IMR-90 (cell line): Measurements from ENCODE around the gene AP3B1. TPM values are rescaled to one million over a fixed set of nuclear protein-coding genes. Genes with fewer than 3 reads are reported as not detected.

Source experiments
- ATAC-seq: fragments of 200-7000 bp; cut with Tn5 transposase; 2 replicates; pipeline ENCODE4 v1.9.1; 2020; ENCODE audit warnings: low read depth, mild to moderate bottlenecking, moderate library complexity
- BruUV-seq: library from RNA; stranded (reverse); fragments of 400-500 nt; replicated peaks from 2 replicates; lab custom pipeline; 2021; lab: Mats Ljungman, UMichigan
- CTCF ChIA-PET: fragments of 300-600 bp; formaldehyde crosslinking; extraction: SDS; loops from one replicate; lab custom pipeline; 2021; ENCODE audit warnings: antibody characterized with exemption; lab: Yijun Ruan, JAX
- POLR2A ChIA-PET: fragments of 300-600 bp; sonication (Branson Sonifier 250); formaldehyde crosslinking; loops from one replicate; lab custom pipeline; 2022; ENCODE audit warnings: antibody characterized with exemption; ENCODE audit not compliant: unreplicated experiment; lab: Charles Lee
- DNase-seq: peaks from one replicate; pipeline ENCODE4 v3.0.0; 2013
- H2AFZ ChIP-seq: replicated peaks from 2 replicates; pipeline ENCODE3; 2013; ENCODE audit warnings: low read length, mild to moderate bottlenecking; ENCODE audit not compliant: poor library complexity
- H2AK5ac ChIP-seq: 2 replicates; pipeline ENCODE4 v1.6.1; 2013; ENCODE audit warnings: low read depth, low read length, inconsistent platforms
- H2AK9ac ChIP-seq: replicated peaks from 2 replicates; pipeline ENCODE3; 2013; ENCODE audit warnings: mild to moderate bottlenecking, low read depth, low read length, moderate library complexity; ENCODE audit not compliant: poor library complexity
- H2BK120ac ChIP-seq: 2 replicates; pipeline ENCODE4 v1.6.1; 2013; ENCODE audit warnings: low read depth, low read length, inconsistent platforms
- H2BK15ac ChIP-seq: 3 replicates; pipeline ENCODE4 v1.6.1; 2013; ENCODE audit warnings: low read depth, low read length, inconsistent platforms
- H2BK20ac ChIP-seq: 2 replicates; pipeline ENCODE4 v1.6.1; 2013; ENCODE audit warnings: low read depth, mild to moderate bottlenecking, inconsistent platforms, low read length, moderate library complexity
- H2BK5ac ChIP-seq: 2 replicates; pipeline ENCODE4 v1.6.1; 2013; ENCODE audit warnings: mild to moderate bottlenecking, low read depth, low read length, inconsistent platforms; ENCODE audit not compliant: poor library complexity, severe bottlenecking
- H3K14ac ChIP-seq: replicated peaks from 2 replicates; pipeline ENCODE4 v1.6.1; 2013; ENCODE audit warnings: low read depth, low read length, inconsistent platforms
- H3K18ac ChIP-seq: 2 replicates; pipeline ENCODE4 v1.6.1; 2013; ENCODE audit warnings: low read depth, low read length, control low read depth
- H3K23ac ChIP-seq: 2 replicates; pipeline ENCODE4 v1.6.1; 2013; ENCODE audit warnings: low read depth, low read length, inconsistent platforms
- H3K27ac ChIP-seq: 2 replicates; pipeline ENCODE4 v1.5.1; 2013; ENCODE audit warnings: mild to moderate bottlenecking, control low read depth, low read length; ENCODE audit not compliant: insufficient read depth
- H3K27me3 ChIP-seq: 2 replicates; pipeline ENCODE4 v1.6.1; 2013; ENCODE audit warnings: low read length; ENCODE audit not compliant: control insufficient read depth, insufficient read depth
- H3K36me3 ChIP-seq: 2 replicates; pipeline ENCODE4 v1.6.1; 2013; ENCODE audit warnings: low read length, mixed read lengths; ENCODE audit not compliant: control insufficient read depth, insufficient read depth
- H3K4ac ChIP-seq: 2 replicates; pipeline ENCODE4 v1.6.1; 2013; ENCODE audit warnings: low read depth, low read length, inconsistent platforms
- H3K4me1 ChIP-seq: 2 replicates; pipeline ENCODE4 v1.6.1; 2013; ENCODE audit warnings: low read length, mixed read lengths; ENCODE audit not compliant: control insufficient read depth, insufficient read depth
- H3K4me2 ChIP-seq: 2 replicates; pipeline ENCODE4 v1.6.1; 2013; ENCODE audit warnings: low read depth, mild to moderate bottlenecking, control low read depth, low read length, moderate library complexity
- H3K4me3 ChIP-seq: 2 replicates; pipeline ENCODE4 v1.5.1; 2013; ENCODE audit warnings: low read depth, mild to moderate bottlenecking, control low read depth, low read length, moderate library complexity; ENCODE audit not compliant: insufficient read depth
- H3K56ac ChIP-seq: 2 replicates; pipeline ENCODE4 v1.6.1; 2013; ENCODE audit warnings: low read length, inconsistent platforms; ENCODE audit not compliant: insufficient read depth; ENCODE audit errors: extremely low read depth
- H3K79me1 ChIP-seq, 2 experiments: 2 replicates each; pipeline ENCODE4 v1.6.1; 2013; ENCODE audit warnings: low read length in 2 of 2, inconsistent platforms in 1 of 2, low read depth in 1 of 2
- H3K9ac ChIP-seq: 2 replicates; pipeline ENCODE4 v1.6.1; 2013; ENCODE audit warnings: low read depth, low read length, control low read depth
- H3K9me1 ChIP-seq: 2 replicates; pipeline ENCODE4 v1.6.1; 2013; ENCODE audit warnings: low read length, inconsistent platforms; ENCODE audit not compliant: insufficient read depth
- H3K9me3 ChIP-seq: 2 replicates; pipeline ENCODE4 v1.6.1; 2013; ENCODE audit warnings: low read length; ENCODE audit not compliant: control insufficient read depth, insufficient read depth
- H4K20me1 ChIP-seq: 2 replicates; pipeline ENCODE4 v1.6.1; 2013; ENCODE audit warnings: low read length, inconsistent platforms; ENCODE audit not compliant: insufficient read depth
- H4K5ac ChIP-seq: 2 replicates; pipeline ENCODE4 v1.6.1; 2013; ENCODE audit warnings: mild to moderate bottlenecking, low read depth, low read length, control low read depth
- H4K8ac ChIP-seq, 2 experiments: 2 replicates each; pipeline ENCODE4 v1.6.1; 2013; ENCODE audit warnings: low read depth in 2 of 2, low read length in 2 of 2, control low read depth in 1 of 2, inconsistent platforms in 1 of 2
- H4K91ac ChIP-seq: 2 replicates; pipeline ENCODE4 v1.6.1; 2013; ENCODE audit warnings: low read depth, low read length, inconsistent platforms; ENCODE audit not compliant: insufficient read depth
- BHLHE40 ChIP-seq: fragments of 150-350 bp; IDR thresholded peaks from 2 replicates; pipeline ENCODE4 v1.6.1; 2016; ENCODE audit warnings: mild to moderate bottlenecking, low read depth, low read length
- CEBPB ChIP-seq: IDR thresholded peaks from 2 replicates; pipeline ENCODE4 v1.6.1; 2012; ENCODE audit warnings: low read depth, low read length, improper control_type of control experiment
- CTCF ChIP-seq: conservative IDR thresholded peaks from 2 replicates; pipeline ENCODE4 v1.5.1; 2012; ENCODE audit warnings: mild to moderate bottlenecking, low read depth, low read length, improper control_type of control experiment
- ELK1 ChIP-seq: fragments of 150-350 bp; IDR thresholded peaks from 2 replicates; pipeline ENCODE4 v1.6.1; 2016; ENCODE audit warnings: low read depth, mild to moderate bottlenecking, low read length, moderate library complexity, borderline replicate concordance
- FOS ChIP-seq: fragments of 150-350 bp; IDR thresholded peaks from 2 replicates; pipeline ENCODE4 v1.6.1; 2016; ENCODE audit warnings: low read depth, low read length
- MAFK ChIP-seq: IDR thresholded peaks from 2 replicates; pipeline ENCODE4 v1.6.1; 2012; ENCODE audit warnings: low read depth, low read length, improper control_type of control experiment
- MAZ ChIP-seq: IDR thresholded peaks from 2 replicates; pipeline ENCODE4 v1.6.1; 2012; ENCODE audit warnings: low read depth, mild to moderate bottlenecking, low read length, improper control_type of control experiment, moderate library complexity, borderline replicate concordance
- MXI1 ChIP-seq: IDR thresholded peaks from 2 replicates; pipeline ENCODE4 v1.6.1; 2012; ENCODE audit warnings: low read depth, mild to moderate bottlenecking, low read length, moderate library complexity, borderline replicate concordance
- NFE2L2 ChIP-seq: fragments of 150-350 bp; IDR thresholded peaks from 2 replicates; pipeline ENCODE4 v1.6.1; 2016; ENCODE audit warnings: low read depth, mild to moderate bottlenecking, low read length
- POLR2A ChIP-seq: IDR thresholded peaks from 2 replicates; pipeline ENCODE4 v1.6.1; 2012; ENCODE audit warnings: mild to moderate bottlenecking, low read depth, low read length
- RCOR1 ChIP-seq: IDR thresholded peaks from 2 replicates; pipeline ENCODE4 v1.6.1; 2012; ENCODE audit warnings: mild to moderate bottlenecking, low read length, improper control_type of control experiment; ENCODE audit not compliant: insufficient replicate concordance
- SMC3 ChIP-seq: fragments of 150-350 bp; IDR thresholded peaks from 2 replicates; pipeline ENCODE4 v1.6.1; 2016; ENCODE audit warnings: low read depth, mild to moderate bottlenecking, antibody characterized with exemption, low read length, moderate library complexity
- USF2 ChIP-seq: fragments of 150-350 bp; IDR thresholded peaks from 2 replicates; pipeline ENCODE4 v1.6.1; 2017; ENCODE audit warnings: mild to moderate bottlenecking, antibody characterized with exemption, low read length, low read depth
- WGBS, 2 experiments: methylation state at CpG; one replicate each; pipeline versions ENCODE4 v1.1.5 to v1.1.7; 2013; ENCODE audit warnings: missing lambda C conversion rate in 2 of 2; ENCODE audit not compliant: insufficient read length in 1 of 2; ENCODE audit errors: extremely low coverage in 2 of 2; 5-methylcytosine and 5-hydroxymethylcytosine counted together
- dilution Hi-C: fragments of 300-500 bp; cut with HindIII; formaldehyde crosslinking; loops from one replicate; pipeline ENCODE4 v1.14.3; 2018; ENCODE audit warnings: low sequenced_read_pairs; ENCODE audit not compliant: unreplicated experiment
- in situ Hi-C: fragments of 300-500 bp; cut with MboI; formaldehyde crosslinking; loops from 3 replicates; pipeline ENCODE4 v1.14.3; 2019; ENCODE audit warnings: low sequenced_read_pairs, inconsistent platforms, mixed read lengths
- intact Hi-C: fragments of 100-400 bp; cut with micrococcal nuclease; formaldehyde crosslinking; loops from 2 replicates; pipeline ENCODE4 v1.10.0; 2022
- polyA plus RNA-seq, 3 experiments: library from polyadenylated mRNA; depleted of rRNA; stranded (reverse); fragments of >200 nt; gene quantifications; 2 replicates each; pipeline ENCODE4 v1.2.3, GENCODE V29; 2012; ENCODE audit warnings: low replicate concordance in 1 of 3
- total RNA-seq: library from RNA; depleted of rRNA; stranded (reverse); fragments of >200 nt; gene quantifications from 2 replicates; pipeline ENCODE4 v1.2.3, GENCODE V29; 2012

The AP3B1 gene
- total and polyA plus RNA-seq, 2 of the 4 experiments (the other 2 are of a cell fraction): 33.1 to 59.0 TPM

GRCh38 chr5:78041805-78042204 is 252.7 kb downstream of the AP3B1 start:
- no peak overlapping the region for H2AK9ac ChIP-seq
- H2BK20ac ChIP-seq: no peak overlapping the region
- no peak overlapping the region for H3K14ac ChIP-seq
- no peak overlapping the region for H2BK5ac ChIP-seq
- H3K27ac ChIP-seq: no peak overlapping the region
- ChIA-PET CTCF (interaction anchor here (0.6 kb wide), 1 partner anchor 355 kb away, joined by 3 read pairs; no protein-coding TSS in a partner anchor), POLR2A (interaction anchor here (0.7 kb wide), 1 partner anchor 120 kb away, joined by 3 read pairs; no protein-coding TSS in a partner anchor)
- H3K9me3 ChIP-seq: no peaks in the 10 kb centered on the region
- no peak overlapping the region for H3K9ac ChIP-seq
- TF ChIP-seq BHLHE40 (no peak), MAZ (no peak), CTCF (no peak), CEBPB (no peak), NFE2L2 (no peak), USF2 (no peak), FOS (no peak), POLR2A (no peak), ELK1 (no peak), MXI1 (no peak), MAFK (no peak), RCOR1 (no peak), SMC3 (no peak)
- H4K8ac ChIP-seq: no peak overlapping the region
- no peaks in the 10 kb centered on the region for H4K20me1 ChIP-seq
- H3K4ac ChIP-seq: no peak overlapping the region
- no peak overlapping the region for H3K4me3 ChIP-seq
- in situ Hi-C loops: no loop called here
- dilution Hi-C loops: no loop called here
- no peak overlapping the region for H2BK120ac ChIP-seq
- intact Hi-C loops: no loop called here
- no peak overlapping the region for H3K23ac ChIP-seq
- no peaks in the 10 kb centered on the region for H3K9me1 ChIP-seq
- H4K91ac ChIP-seq: no peak overlapping the region
- no TSS peak for BruUV-seq
- DNase-seq (no peak), ATAC-seq (no peak)
- H3K56ac ChIP-seq: no peak overlapping the region
- H3K27me3 ChIP-seq: no peaks in the 10 kb centered on the region
- no peak overlapping the region for H4K5ac ChIP-seq
- no peak overlapping the region for H2AK5ac ChIP-seq
- H2AFZ ChIP-seq: no peak overlapping the region
- peaks cover 4% of the 10 kb centered on the region; the same call in 1 of the 2 replicates for H3K36me3 ChIP-seq
- H3K4me1 ChIP-seq: no peaks in the 10 kb centered on the region
- H3K4me2 ChIP-seq: no peak overlapping the region
- H3K18ac ChIP-seq: no peak overlapping the region
- no peaks in the 10 kb centered on the region for H3K79me1 ChIP-seq
- 90% methylated on average over 3 of the region's 5 CpGs; no CpG with 5 or more reads in 1 of the 2 experiments for WGBS, 2 experiments
- no peak overlapping the region for H2BK15ac ChIP-seq
